Cortex of kidney (tissue), 1 donor: ENCODE measurements around the gene UNC13A.

Experiments used
- DNase-seq: peaks from one replicate; lab custom pipeline; 2025; lab: John Stamatoyannopoulos, UW

UNC13A gene

GRCh38 chr19:17626456-17627015, 61.6 kb downstream of the UNC13A start:
- DNase-seq, result no peak

GRCh38 chr19:17625980-17626379, 62.2 kb downstream of the UNC13A start:
- no peak for DNase-seq

- no peak for DNase-seq
Measured at GRCh38 chr19:17625043-17625442, 63.1 kb downstream of the UNC13A start.

GRCh38 chr19:17624314-17624991, 63.7 kb downstream of the UNC13A start:
- no peak for DNase-seq

GRCh38 chr19:17623224-17623935, 64.8 kb downstream of the UNC13A start:
- DNase-seq, result no peak

GRCh38 chr19:17620696-17621095, 67.5 kb downstream of the UNC13A start:
- no peak for DNase-seq

- DNase-seq, result no peak
Measured at GRCh38 chr19:17618936-17619335, 69.2 kb downstream of the UNC13A start.

- no peak for DNase-seq
Measured at GRCh38 chr19:17618281-17618903, 69.8 kb downstream of the UNC13A start.

- DNase-seq, result no peak
Measured at GRCh38 chr19:17617807-17618192, 70.4 kb downstream of the UNC13A start.

- DNase-seq, result no peak
Measured at GRCh38 chr19:17616961-17617806, 71.0 kb downstream of the UNC13A start.

GRCh38 chr19:17616686-17616960, 71.5 kb downstream of the UNC13A start:
- no peak for DNase-seq

- no peak for DNase-seq
Measured at GRCh38 chr19:17615889-17616685, 72.1 kb downstream of the UNC13A start.

- DNase-seq, result no peak
Measured at GRCh38 chr19:17614476-17614875, 73.7 kb downstream of the UNC13A start.

GRCh38 chr19:17611462-17612244, 76.5 kb downstream of the UNC13A start:
- no peak for DNase-seq

- DNase-seq, result no peak
Measured at GRCh38 chr19:17610384-17610783, 77.8 kb downstream of the UNC13A start.

GRCh38 chr19:17607936-17608335, 80.2 kb downstream of the UNC13A start:
- DNase-seq, result no peak

GRCh38 chr19:17606590-17607185, 81.5 kb downstream of the UNC13A start:
- DNase-seq, result no peak

GRCh38 chr19:17605761-17606589, 82.2 kb downstream of the UNC13A start:
- DNase-seq, result no peak

- DNase-seq, result no peak
Measured at GRCh38 chr19:17605117-17605516, 83.0 kb downstream of the UNC13A start.
